ENCODE results near the gene FCGR3A. TPM values are rescaled to one million over a fixed set of nuclear protein-coding genes. Genes with fewer than 3 reads are reported as not detected.

FCGR3A gene
- total RNA-seq, 1 donor from 2014 or later = not detected

GRCh38 chr1:161492827-161493226, 56.8 kb downstream of the FCGR3A start:
- no peaks in the 10 kb centered on the region for H3K36me3 ChIP-seq (ENCODE audit: control insufficient read depth, insufficient read depth, low read length)
- DNase-seq (ENCODE audit: low read depth) (no peak), FAIRE-seq (no peak)
- peaks cover 6% of the 10 kb centered on the region for H3K27me3 ChIP-seq (ENCODE audit: control insufficient read depth, insufficient read depth, low read length)
- H3K4me3 ChIP-seq (ENCODE audit: low read depth, low read length) = no peak overlapping the region
- TF ChIP-seq CTCF (IDR thresholded peaks at IDR 0.05; ENCODE audit: insufficient read depth, low read length, severe bottlenecking) = no peak

Other genes with a start within 250 kb of the FCGR3A start
- under 0.01 and 0.13 TPM in 2 replicates for gene MPZ, start 239.8 kb downstream of the FCGR3A start, total RNA-seq
- 14.8 and 15.0 TPM in 2 replicates for gene SDHC, start 235.4 kb downstream of the FCGR3A start, total RNA-seq
- not detected in 2 replicates for gene CFAP126, start 181.9 kb downstream of the FCGR3A start, total RNA-seq
- not detected in 2 replicates for gene FCGR2A, start 44.4 kb downstream of the FCGR3A start, total RNA-seq
- gene HSPA6, start 25.3 kb downstream of the FCGR3A start, total RNA-seq = 1.6 and 1.7 TPM in 2 replicates
- not detected in 2 replicates for gene FCGR3B, start 81.4 kb upstream of the FCGR3A start, total RNA-seq
- under 0.01 TPM in 1 of 2 replicates, not detected in the other for gene FCGR2B, start 113.3 kb upstream of the FCGR3A start, total RNA-seq
- gene FCRLA, start 157.4 kb upstream of the FCGR3A start, total RNA-seq = under 0.01 and 0.26 TPM in 2 replicates
- 0.26 and 1.0 TPM in 2 replicates for gene FCRLB, start 171.7 kb upstream of the FCGR3A start, total RNA-seq
- gene DUSP12, start 200.0 kb upstream of the FCGR3A start, total RNA-seq = 45.6 and 61.9 TPM in 2 replicates
- gene ATF6, start 216.5 kb upstream of the FCGR3A start, total RNA-seq = 25.3 and 31.5 TPM in 2 replicates